Measurements from ENCODE around the gene FGF1.

Gene FGF1

DNA sequence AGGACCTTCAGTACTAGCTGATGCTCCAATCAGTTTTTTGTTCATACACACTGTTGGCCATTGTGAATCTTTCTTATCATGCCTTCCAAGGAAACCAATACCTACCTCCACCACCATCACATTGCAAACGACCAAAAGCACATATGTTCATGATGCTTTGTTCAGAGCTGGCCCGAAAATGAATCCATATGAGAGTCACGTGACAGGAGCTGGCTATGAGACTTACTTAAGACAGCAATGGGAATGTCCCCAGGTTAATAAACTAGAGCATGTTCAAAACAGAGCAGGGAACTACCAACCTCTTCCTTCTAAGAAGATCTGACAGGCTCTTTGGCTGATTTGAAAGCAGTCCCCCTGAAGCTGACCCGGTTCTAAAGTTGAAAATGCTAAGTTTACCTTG is 93.5 kb downstream of the FGF1 start (continued):
- TF ChIP-seq ZNF18 (tag by site-specific recombination; IDR thresholded peaks at IDR 0.05) (no peak), ZSCAN30 (tag by site-specific recombination; IDR thresholded peaks at IDR 0.05) (no peak), OVOL3 (tag by site-specific recombination; IDR thresholded peaks at IDR 0.05) (no peak), ZNF221 (tag by site-specific recombination; IDR thresholded peaks at IDR 0.05; ENCODE audit: borderline replicate concordance) (no peak), ZBTB7A (tag by site-specific recombination; IDR thresholded peaks at IDR 0.05; ENCODE audit: low read depth) (no peak), ZSCAN23 (tag by site-specific recombination; IDR thresholded peaks at IDR 0.05) (no peak), ZNF558 (tag by site-specific recombination; IDR thresholded peaks at IDR 0.05) (no peak), ZNF677 (tag by site-specific recombination; IDR thresholded peaks at IDR 0.05) (no peak), INSM2 (tag by site-specific recombination; IDR thresholded peaks at IDR 0.05) (no peak)
- TF ChIP-seq, protein P1, sequence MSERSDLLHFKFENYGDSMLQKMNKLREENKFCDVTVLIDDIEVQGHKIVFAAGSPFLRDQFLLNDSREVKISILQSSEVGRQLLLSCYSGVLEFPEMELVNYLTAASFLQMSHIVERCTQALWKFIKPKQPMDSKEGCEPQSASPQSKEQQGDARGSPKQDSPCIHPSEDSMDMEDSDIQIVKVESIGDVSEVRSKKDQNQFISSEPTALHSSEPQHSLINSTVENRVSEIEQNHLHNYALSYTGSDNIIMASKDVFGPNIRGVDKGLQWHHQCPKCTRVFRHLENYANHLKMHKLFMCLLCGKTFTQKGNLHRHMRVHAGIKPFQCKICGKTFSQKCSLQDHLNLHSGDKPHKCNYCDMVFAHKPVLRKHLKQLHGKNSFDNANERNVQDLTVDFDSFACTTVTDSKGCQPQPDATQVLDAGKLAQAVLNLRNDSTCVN (tag by site-specific recombination; optimal IDR thresholded peaks at IDR 0.05): no peak

DNA sequence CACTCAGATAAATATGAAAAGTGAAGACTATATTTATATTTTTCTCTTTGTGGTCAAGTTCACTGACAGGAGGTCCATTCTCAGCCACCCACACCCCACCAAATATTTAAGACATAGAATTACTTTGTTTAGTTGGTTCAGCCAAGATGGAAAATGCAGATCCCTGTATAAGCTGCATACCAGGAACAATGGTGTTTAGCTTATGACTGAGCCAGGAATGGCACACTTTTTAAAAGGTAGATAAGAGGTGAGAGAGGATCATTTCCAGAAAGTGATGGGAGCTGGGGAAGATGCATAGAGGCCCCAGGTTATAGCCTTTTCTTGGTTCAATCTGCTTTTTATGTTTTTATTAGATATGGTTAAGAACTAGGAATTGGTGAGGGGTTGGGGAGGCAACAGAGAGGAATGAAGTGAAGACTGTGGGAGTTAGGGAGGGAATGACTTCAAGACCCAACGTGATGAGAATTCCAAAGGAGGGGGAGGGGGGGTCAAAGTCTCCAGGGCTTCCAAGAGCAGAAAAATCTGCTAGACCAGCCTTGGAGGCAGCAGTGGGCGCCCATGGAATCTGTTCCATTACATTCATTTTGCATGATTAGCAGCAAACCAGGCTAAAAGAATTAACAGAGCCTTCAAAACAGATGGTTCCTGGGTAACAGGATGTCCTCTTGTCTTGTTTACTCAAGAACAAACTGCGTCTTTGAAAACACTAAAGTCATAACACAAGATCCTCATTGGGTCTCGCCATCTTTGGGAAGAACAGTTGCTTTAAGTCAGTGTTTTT is 95.2 kb downstream of the FGF1 start:
- H3K9me3 ChIP-seq (ENCODE audit: control insufficient read depth, insufficient read depth, low read depth, low read length): no peaks in the 10 kb centered on the region
- ChIA-PET CTCF (interaction anchor here (1.0 to 2.0 kb wide), 3 partner anchors 108 to 298 kb away, joined by 3 to 8 read pairs (median 4); no protein-coding TSS in a partner anchor), POLR2A (no interaction called here)
- no peaks in the 10 kb centered on the region for H3K4me1 ChIP-seq (ENCODE audit: control insufficient read depth, insufficient read depth, low read length)
- no peak overlapping the region for H3K27ac ChIP-seq (ENCODE audit: extremely low read depth, low read depth, low read length)
- H3K36me3 ChIP-seq (ENCODE audit: control insufficient read depth in 2 of 2, insufficient read depth in 1 of 2, low read length in 2 of 2): no peaks in the 10 kb centered on the region
- no peak overlapping the region for H3K4me3 ChIP-seq (ENCODE audit: low read depth, low read length)
- TF ChIP-seq ZNF366 (tag by site-specific recombination; conservative IDR thresholded peaks at IDR 0.05) (no peak), ZNF791 (tag by site-specific recombination; IDR thresholded peaks at IDR 0.05) (no peak), ZNF391 (tag by site-specific recombination; IDR thresholded peaks at IDR 0.05; ENCODE audit: borderline replicate concordance, low read depth) (no peak), ZSCAN5A (tag by site-specific recombination; IDR thresholded peaks at IDR 0.05) (no peak), ZNF140 (tag by site-specific recombination; IDR thresholded peaks at IDR 0.05) (no peak), ZNF561 (tag by site-specific recombination; IDR thresholded peaks at IDR 0.05; ENCODE audit: borderline replicate concordance) (no peak), SP3 (tag by site-specific recombination; IDR thresholded peaks at IDR 0.05) (no peak), ZFHX2 (tag by site-specific recombination; conservative IDR thresholded peaks at IDR 0.05) (no peak), HOXC10 (CRISPR knock-in tag; IDR thresholded peaks at IDR 0.05) (no peak), SETDB1 (IDR thresholded peaks at IDR 0.05; ENCODE audit: insufficient read length, low read length) (no peak), ZNF398 (tag by site-specific recombination; IDR thresholded peaks at IDR 0.05) (no peak), ZNF311 (tag by site-specific recombination; IDR thresholded peaks at IDR 0.05; ENCODE audit: borderline replicate concordance) (no peak), ZNF350 (tag by site-specific recombination; IDR thresholded peaks at IDR 0.05) (no peak), ZBTB1 (tag by site-specific recombination; IDR thresholded peaks at IDR 0.05) (no peak), ZNF24 (tag by site-specific recombination; IDR thresholded peaks at IDR 0.05) (no peak), KLF16 (tag by site-specific recombination; IDR thresholded peaks at IDR 0.05) (no peak), ZNF354C (tag by site-specific recombination; IDR thresholded peaks at IDR 0.05; ENCODE audit: borderline replicate concordance, low read depth) (no peak)
